IPS-18c (cell line): ENCODE results near the gene L3MBTL1.

ENCODE experiments used
- H3K4me3 ChIP-seq: 2 replicates; pipeline ENCODE4 v1.7.0; 2013; ENCODE audit warnings: low read depth, mild to moderate bottlenecking, low read length, moderate library complexity; ENCODE audit not compliant: insufficient read depth
- H3K9me3 ChIP-seq: one replicate; pipeline ENCODE4 v1.6.1; 2013; ENCODE audit warnings: mild to moderate bottlenecking, low read length, moderate library complexity; ENCODE audit not compliant: control insufficient read depth, insufficient read depth

The L3MBTL1 gene

GRCh38 chr20:43541214-43541613 is 33.7 kb downstream of the L3MBTL1 start:
- Histone ChIP-seq H3K4me3 (no peak overlapping the region), H3K9me3 (no peaks in the 10 kb centered on the region)

GRCh38 chr20:43542161-43542560 is 34.7 kb downstream of the L3MBTL1 start:
- Histone ChIP-seq H3K9me3 (no peaks in the 10 kb centered on the region), H3K4me3 (no peak overlapping the region)

- no peaks in the 10 kb centered on the region for H3K9me3 ChIP-seq
Observed at GRCh38 chr20:43542674-43543073, 35.2 kb downstream of the L3MBTL1 start.

GRCh38 chr20:43543138-43543537 is 35.6 kb downstream of the L3MBTL1 start:
- no peaks in the 10 kb centered on the region for H3K9me3 ChIP-seq
- no peak overlapping the region for H3K4me3 ChIP-seq

More at GRCh38 chr20:43542674-43543073, 35.2 kb downstream of the L3MBTL1 start:
- no peak overlapping the region for H3K4me3 ChIP-seq

- Histone ChIP-seq H3K9me3 (no peaks in the 10 kb centered on the region), H3K4me3 (no peak overlapping the region)
Observed at GRCh38 chr20:43544501-43544900, 37.0 kb downstream of the L3MBTL1 start.

GRCh38 chr20:43545837-43546578 is 38.5 kb downstream of the L3MBTL1 start:
- H3K9me3 ChIP-seq, result no peaks in the 10 kb centered on the region
- no peak overlapping the region for H3K4me3 ChIP-seq

GRCh38 chr20:43548273-43548880 is 40.9 kb downstream of the L3MBTL1 start:
- Histone ChIP-seq H3K4me3 (no peak overlapping the region), H3K9me3 (no peaks in the 10 kb centered on the region)

GRCh38 chr20:43549416-43550065 is 42.0 kb downstream of the L3MBTL1 start:
- Histone ChIP-seq H3K9me3 (no peaks in the 10 kb centered on the region), H3K4me3 (no peak overlapping the region)

GRCh38 chr20:43550456-43550855 is 43.0 kb downstream of the L3MBTL1 start:
- no peaks in the 10 kb centered on the region for H3K9me3 ChIP-seq

GRCh38 chr20:43554369-43554768 is 46.9 kb downstream of the L3MBTL1 start:
- H3K9me3 ChIP-seq, result no peaks in the 10 kb centered on the region
- H3K4me3 ChIP-seq, result no peak overlapping the region

More at GRCh38 chr20:43550456-43550855, 43.0 kb downstream of the L3MBTL1 start:
- no peak overlapping the region for H3K4me3 ChIP-seq

GRCh38 chr20:43558412-43559146 is 51.1 kb downstream of the L3MBTL1 start, which contains the start of gene SGK2:
Gene SGK2 (plus strand): TSS chr20:43559027. CDS start chr20:43566496, 7,469 bp downstream.
- no peaks in the 10 kb centered on the region for H3K9me3 ChIP-seq
- H3K4me3 ChIP-seq, result no peak within 1 kb of the TSS

GRCh38 chr20:43559147-43559987 is 51.9 kb downstream of the L3MBTL1 start:
- H3K9me3 ChIP-seq, result no peaks in the 10 kb centered on the region
- H3K4me3 ChIP-seq, result no peak overlapping the region

- Histone ChIP-seq H3K9me3 (no peaks in the 10 kb centered on the region), H3K4me3 (no peak overlapping the region)
Observed at GRCh38 chr20:43560974-43561373, 53.5 kb downstream of the L3MBTL1 start.

GRCh38 chr20:43563429-43563828 is 55.9 kb downstream of the L3MBTL1 start:
- Histone ChIP-seq H3K4me3 (no peak overlapping the region), H3K9me3 (no peaks in the 10 kb centered on the region)

GRCh38 chr20:43563991-43564390 is 56.5 kb downstream of the L3MBTL1 start:
- H3K4me3 ChIP-seq, result no peak overlapping the region
- no peaks in the 10 kb centered on the region for H3K9me3 ChIP-seq

- Histone ChIP-seq H3K4me3 (no peak overlapping the region), H3K9me3 (no peaks in the 10 kb centered on the region)
Observed at GRCh38 chr20:43564455-43564854, 57.0 kb downstream of the L3MBTL1 start.
